Activated CD4-positive, alpha-beta T cell treated with anti-CD3 and anti-CD28 coated beads, Interleukin-2, amount 50 U/mL, for 16 hours (primary cell): ENCODE data around the gene CMTM5.
"Not testable (repeated sequence)": the region's sequence is repeated elsewhere in the genome, so short reads cannot be mapped to it uniquely, and the experiment has no call there.

Experiments
- DNase-seq: peaks from one replicate; pipeline ENCODE4 v3.0.0-alpha.2; 2020

CMTM5 gene

GRCh38 chr14:23379366-23380196 is 2.7 kb downstream of the CMTM5 start:
- DNase-seq: peak; percentile 61

GRCh38 chr14:23380197-23380914 is 3.5 kb downstream of the CMTM5 start:
- DNase-seq: no peak

GRCh38 chr14:23380976-23381375 is 4.1 kb downstream of the CMTM5 start:
- DNase-seq: no peak

GRCh38 chr14:23381871-23382270 is 5.0 kb downstream of the CMTM5 start:
- no peak for DNase-seq

- DNase-seq: no peak
These were observed 5.4 kb downstream of the CMTM5 start for GRCh38 chr14:23382276-23382675.

GRCh38 chr14:23382731-23383440 is 6.0 kb downstream of the CMTM5 start:
- no peak for DNase-seq

GRCh38 chr14:23384364-23385080 is 7.7 kb downstream of the CMTM5 start:
- DNase-seq: no peak

- DNase-seq: no peak
These were observed 8.4 kb downstream of the CMTM5 start for GRCh38 chr14:23385244-23385641.

- no peak for DNase-seq
These were observed 8.9 kb downstream of the CMTM5 start for GRCh38 chr14:23385642-23386265.

GRCh38 chr14:23386266-23386657 is 9.4 kb downstream of the CMTM5 start:
- not testable (repeated sequence) for DNase-seq

GRCh38 chr14:23386999-23387398 is 10.2 kb downstream of the CMTM5 start:
- DNase-seq: no peak

GRCh38 chr14:23387916-23388882 is 11.4 kb downstream of the CMTM5 start:
- DNase-seq: no peak

- no peak for DNase-seq
These were observed 12.2 kb downstream of the CMTM5 start for GRCh38 chr14:23388996-23389395.

- no peak for DNase-seq
These were observed 12.6 kb downstream of the CMTM5 start for GRCh38 chr14:23389396-23389795.

GRCh38 chr14:23389871-23390270 is 13.0 kb downstream of the CMTM5 start:
- DNase-seq: not testable (repeated sequence)

GRCh38 chr14:23392613-23393012 is 15.8 kb downstream of the CMTM5 start:
- no peak for DNase-seq

- DNase-seq: no peak
These were observed 19.3 kb downstream of the CMTM5 start for GRCh38 chr14:23396126-23396525.

GRCh38 chr14:23396781-23397407 is 20.0 kb downstream of the CMTM5 start:
- no peak for DNase-seq

GRCh38 chr14:23398348-23398747 is 21.5 kb downstream of the CMTM5 start:
- no peak for DNase-seq

GRCh38 chr14:23399136-23399535 is 22.3 kb downstream of the CMTM5 start:
- no peak for DNase-seq

- no peak for DNase-seq
These were observed 22.7 kb downstream of the CMTM5 start for GRCh38 chr14:23399591-23399990.
